ENCODE measurements around the gene DDR2.
"Not testable (repeated sequence)": the region's sequence is repeated elsewhere in the genome, so short reads cannot be mapped to it uniquely, and the experiment has no call there.

The DDR2 gene

DNA sequence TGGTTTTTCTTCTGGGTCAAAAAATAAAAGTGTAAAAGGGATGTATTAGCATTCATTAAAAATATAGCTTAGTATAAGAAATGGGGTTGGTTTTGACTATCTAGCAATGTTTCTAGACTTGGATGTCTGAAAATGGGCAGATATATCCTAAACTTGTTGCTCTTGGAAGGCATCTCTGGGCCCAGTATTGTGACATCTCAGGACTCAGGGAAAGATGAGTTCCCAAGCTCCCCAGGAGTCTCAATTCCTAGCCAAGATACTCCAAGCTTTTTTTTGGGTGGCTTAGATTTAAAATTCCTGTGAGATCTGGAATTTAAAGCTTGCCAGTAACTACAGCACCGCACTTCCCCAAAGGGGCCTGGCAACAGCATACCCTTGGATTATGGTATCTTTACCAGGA lies 146.8 kb downstream of the DDR2 start:
- no peak for DNase-seq (ENCODE audit: low read depth)

DNA sequence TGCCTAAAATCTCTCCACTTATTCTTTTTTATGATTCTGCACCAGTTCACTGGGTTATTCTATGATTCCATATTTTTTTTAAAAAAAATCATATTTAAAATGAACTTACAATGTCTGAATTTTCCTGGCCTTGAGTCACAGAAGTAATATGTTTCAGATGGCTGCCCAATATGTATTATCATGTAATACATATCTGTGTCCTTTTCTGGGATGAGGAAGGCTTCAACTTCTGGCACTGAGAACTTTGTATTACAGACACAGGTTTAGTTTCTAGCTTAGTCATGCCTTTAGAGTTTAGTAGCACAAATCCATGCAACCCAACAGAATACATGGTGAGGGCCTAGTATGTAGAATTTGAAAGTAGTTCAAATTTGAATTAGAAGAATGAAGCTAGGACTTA lies 150.4 kb downstream of the DDR2 start:
- DNase-seq (ENCODE audit: low read depth), result no peak

DNA sequence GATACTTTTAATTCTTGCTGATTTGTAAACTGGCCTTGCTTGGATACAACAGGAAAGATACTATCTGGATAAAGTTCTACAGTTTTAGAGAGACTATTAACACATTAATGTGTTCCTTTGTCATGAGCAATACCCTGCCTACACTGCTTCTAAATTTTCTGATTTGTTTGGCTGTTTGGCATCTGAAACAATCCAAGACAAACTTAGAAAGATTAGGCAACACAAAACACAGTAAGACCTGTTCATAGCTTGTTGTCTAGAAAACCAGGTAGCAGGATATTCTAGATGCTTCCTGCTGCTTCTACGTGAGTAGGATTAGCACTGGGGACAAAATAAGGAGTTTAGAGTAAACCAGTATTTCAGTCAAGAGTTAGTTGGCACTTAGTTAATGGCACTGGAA lies 152.7 kb downstream of the DDR2 start:
- DNase-seq (ENCODE audit: low read depth), result not testable (repeated sequence)

DNA sequence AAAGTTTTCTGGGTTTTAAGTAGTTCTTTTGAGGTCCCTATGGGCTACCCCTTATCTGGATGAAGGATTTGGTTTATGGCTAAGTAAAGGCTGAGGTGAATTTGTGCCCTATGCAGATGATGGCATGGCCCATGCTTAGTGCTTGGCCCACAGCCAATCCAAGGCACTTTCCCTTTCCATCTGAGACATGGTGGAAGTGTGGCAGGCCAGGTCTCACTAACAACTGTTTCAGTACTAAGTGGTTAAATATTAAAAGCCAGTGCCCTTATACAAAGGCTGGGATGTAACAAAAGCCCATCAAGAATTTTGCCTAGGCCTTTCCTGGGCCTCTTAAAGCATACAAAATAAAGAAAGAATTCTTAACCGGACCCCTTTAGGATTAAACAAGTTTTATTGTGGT lies 156.5 kb downstream of the DDR2 start:
- not testable (repeated sequence) for DNase-seq (ENCODE audit: low read depth)

DNA sequence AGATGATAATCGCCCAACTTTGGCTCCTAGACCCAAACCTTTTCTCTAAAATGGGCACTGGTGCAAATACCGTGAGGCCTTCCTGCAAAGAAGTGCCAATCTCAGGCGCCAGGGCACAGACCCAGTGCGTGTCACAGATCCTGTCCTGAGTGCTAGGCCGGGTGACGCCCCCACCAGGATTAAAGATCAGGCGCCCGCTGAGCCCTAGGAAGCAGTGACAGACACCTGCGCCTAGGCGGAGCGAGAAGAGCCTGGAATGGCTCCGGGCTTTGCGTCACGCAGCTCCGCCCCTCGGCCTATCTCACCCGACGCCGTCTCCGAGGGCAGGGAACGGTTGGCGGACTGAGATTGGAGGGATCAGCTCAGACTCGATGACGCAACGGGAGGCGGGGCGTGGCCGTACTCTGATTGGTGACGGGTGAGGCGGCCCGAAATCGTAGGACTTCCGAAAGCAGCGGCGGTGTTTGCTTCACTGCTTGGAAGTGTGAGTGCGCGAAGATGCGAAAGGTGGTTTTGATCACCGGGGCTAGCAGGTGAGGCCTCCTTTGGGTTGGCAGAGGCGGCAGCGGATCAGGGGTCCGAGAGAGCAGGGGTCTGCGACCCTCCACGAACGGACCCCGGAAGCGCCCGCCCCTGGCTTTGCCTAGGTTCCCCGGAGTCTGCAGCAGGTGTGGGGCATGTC lies 158.2 kb downstream of the DDR2 start, which contains the start of gene HSD17B7:
Gene HSD17B7 (plus strand): TSS at position 400 of the 682 bp plus-strand sequence. CDS start 99 bp downstream, at position 499.
- DNase-seq (ENCODE audit: low read depth), result peak; percentile 50

DNA sequence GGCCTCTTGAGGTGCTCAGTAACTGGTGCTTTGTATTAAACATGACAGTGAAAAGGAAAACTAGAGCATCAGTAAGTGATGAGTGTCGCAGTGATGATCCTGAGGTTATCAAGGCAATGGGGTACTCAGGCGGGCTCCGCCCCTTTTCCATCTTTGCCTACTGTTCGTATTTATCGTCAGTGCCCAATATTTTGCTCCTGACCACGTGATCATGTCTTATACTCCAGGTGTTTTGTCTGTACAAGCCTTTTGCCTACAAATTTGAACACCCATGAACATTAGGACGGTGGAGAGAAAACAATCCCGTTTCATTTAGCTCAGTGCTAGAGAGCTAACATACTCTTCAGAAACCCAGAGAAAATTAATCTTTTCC lies 158.7 kb downstream of the DDR2 start:
- DNase-seq (ENCODE audit: low read depth), result not testable (repeated sequence)

DNA sequence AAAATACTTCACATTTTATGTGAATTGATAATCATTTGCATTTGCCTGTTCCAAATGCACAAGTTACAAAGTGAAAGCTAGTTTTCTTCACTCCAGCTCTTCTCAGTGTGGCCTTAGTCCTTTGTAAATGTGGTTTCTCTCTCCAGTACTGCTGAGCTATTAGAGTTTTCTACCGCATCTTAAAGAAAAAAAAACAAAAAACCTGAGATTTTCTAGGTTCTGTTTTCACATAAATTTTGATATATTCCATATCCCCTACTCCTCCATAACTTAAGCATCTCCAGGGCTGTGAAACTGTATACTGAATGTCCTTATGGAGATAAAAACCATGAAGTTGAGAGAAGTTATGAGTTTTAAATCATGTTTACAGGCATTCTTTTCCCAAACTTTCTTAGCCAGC lies 162.0 kb downstream of the DDR2 start:
- not testable (repeated sequence) for DNase-seq (ENCODE audit: low read depth)

DNA sequence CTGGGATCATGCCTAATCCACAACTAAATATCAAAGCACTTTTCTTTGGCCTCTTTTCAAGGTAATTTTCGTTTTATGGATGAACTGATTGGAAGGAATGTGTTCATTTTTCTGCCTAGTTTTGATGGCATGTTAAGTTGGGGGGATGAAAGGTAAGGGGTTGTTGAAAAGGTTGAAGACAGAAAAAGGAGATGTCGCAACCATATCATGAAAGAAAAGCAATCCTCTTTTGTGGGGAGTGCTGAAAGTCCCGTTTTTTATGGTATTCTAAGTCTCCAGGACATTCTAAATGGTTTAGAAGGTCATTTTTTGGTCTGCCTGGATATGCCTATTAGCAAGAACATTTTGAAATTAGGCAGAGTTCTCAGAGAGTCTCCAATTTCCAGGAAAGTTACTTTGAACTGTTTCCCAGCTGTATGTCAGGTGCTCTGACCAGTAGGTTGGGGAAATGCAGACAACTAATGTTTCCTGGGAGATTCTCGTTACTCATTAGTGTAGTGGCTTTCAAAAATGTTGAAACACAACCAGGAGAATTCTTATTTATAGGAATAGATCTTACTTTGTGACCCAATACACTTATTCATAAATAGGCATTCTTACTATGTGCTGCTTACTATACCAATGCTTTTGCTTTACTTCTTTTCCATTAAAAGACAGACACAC lies 164.5 kb downstream of the DDR2 start:
- DNase-seq (ENCODE audit: low read depth), result not testable (repeated sequence)

DNA sequence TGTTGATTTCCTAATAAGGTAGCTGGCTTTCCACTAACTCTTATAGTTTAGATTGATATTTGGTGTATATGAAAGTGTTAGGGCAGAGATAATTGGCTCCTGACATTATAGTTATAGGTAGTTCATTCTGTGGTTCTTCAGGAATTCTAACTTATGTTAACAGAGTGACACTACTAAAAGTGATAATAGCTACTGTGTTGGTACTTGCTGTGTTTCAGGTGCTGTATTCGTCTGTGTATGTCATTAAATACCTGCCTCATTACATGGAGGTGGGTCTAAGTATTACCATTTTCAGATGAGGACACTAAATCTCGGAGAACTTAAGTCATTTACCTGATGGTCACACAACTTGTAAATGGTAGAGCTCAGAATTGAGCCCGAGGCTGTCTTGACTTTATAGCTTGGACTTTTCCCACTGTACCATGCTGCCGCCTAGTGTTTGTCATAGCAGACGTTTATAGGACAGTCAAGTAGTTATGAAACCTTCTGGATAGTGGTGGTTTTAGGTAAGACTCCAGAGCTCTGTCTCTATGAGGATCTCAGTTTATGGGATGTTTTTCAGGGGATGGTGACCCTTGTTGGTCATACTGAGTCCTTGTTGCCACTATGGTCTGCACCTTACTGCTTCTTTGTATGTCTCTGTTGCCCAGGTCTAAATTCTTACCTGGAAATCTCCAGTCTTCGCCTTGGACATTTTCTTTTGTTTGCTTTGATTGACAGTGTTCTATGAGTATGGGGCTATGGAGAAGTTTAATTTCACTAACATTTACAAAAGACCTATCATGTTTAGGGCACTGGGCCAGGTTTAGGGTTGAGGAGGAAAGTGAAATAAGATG lies 167.9 kb downstream of the DDR2 start:
- DNase-seq (ENCODE audit: low read depth), result not testable (repeated sequence)

DNA sequence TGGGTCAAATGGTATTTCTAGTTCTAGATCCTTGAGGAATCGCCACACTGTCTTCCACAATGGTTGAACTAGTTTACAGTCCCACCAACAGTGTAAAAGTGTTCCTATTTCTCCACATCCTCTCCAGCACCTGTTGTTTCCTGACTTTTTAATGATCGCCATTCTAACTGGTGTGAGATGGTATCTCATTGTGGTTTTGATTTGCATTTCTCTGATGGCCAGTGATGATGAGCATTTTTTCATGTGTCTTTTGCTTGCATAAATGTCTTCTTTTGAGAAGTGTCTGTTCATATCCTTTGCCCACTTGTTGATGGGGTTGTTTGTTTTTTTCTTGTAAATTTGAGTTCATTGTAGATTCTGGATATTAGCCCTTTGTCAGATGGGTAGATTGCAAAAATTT lies 175.2 kb downstream of the DDR2 start:
- DNase-seq (ENCODE audit: low read depth), result not testable (repeated sequence)

DNA sequence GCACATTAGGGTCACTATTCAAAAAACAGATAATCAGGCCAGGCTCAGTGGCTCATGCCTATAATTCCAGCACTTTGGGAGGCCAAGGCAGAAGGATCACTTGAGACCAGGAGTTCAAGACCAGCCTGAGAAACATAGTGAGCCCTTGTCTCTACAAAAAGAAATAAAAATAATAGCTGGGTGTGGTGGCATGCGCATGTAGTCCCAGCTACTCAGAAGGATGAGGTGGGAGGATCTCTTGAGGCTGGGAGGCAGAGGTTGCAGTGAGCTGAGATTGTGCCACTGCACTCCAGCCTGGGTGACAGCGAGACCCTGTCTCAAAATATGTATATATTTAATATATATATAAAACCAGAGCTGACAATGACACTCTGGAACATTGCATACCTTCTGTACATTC lies 180.1 kb downstream of the DDR2 start:
- DNase-seq (ENCODE audit: low read depth), result not testable (repeated sequence)

DNA sequence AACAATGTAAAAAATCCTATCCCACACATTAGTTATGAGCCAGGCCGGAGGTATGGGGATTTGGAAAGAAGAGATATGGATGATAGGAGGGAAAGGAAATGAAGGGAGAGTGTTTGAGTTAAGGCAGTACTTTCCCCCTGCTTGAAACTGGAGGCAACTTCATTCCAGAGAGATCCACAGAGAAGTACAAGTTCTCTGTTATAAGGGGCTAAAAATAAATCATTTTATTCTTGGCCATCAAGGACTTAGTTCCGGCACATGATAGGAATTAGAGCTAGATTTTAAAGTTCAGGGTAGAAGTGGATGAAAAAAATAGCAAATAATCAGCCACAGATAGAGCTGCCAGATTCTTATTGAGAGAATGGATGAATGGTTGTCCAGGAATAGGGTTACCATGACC lies 185.9 kb downstream of the DDR2 start:
- not testable (repeated sequence) for DNase-seq (ENCODE audit: low read depth)

DNA sequence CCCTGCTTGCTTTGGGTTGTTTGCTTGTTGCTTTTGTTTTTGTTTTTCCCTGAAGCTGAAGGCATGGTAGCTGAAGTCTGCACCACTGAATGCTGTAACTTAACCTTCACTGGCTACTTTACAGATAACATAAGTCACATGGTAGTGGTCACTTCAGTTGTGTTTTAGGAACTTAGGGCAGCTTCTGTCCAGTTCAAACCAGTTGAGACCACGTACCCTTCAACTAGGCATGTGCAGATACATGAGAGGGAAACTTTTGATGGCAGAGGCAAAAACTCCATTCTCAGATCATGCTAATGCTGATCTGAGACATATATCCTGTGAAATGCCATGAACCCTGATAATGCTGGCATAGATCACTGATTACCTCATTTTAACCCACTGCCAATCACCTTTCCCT lies 186.4 kb downstream of the DDR2 start:
- not testable (repeated sequence) for DNase-seq (ENCODE audit: low read depth)

DNA sequence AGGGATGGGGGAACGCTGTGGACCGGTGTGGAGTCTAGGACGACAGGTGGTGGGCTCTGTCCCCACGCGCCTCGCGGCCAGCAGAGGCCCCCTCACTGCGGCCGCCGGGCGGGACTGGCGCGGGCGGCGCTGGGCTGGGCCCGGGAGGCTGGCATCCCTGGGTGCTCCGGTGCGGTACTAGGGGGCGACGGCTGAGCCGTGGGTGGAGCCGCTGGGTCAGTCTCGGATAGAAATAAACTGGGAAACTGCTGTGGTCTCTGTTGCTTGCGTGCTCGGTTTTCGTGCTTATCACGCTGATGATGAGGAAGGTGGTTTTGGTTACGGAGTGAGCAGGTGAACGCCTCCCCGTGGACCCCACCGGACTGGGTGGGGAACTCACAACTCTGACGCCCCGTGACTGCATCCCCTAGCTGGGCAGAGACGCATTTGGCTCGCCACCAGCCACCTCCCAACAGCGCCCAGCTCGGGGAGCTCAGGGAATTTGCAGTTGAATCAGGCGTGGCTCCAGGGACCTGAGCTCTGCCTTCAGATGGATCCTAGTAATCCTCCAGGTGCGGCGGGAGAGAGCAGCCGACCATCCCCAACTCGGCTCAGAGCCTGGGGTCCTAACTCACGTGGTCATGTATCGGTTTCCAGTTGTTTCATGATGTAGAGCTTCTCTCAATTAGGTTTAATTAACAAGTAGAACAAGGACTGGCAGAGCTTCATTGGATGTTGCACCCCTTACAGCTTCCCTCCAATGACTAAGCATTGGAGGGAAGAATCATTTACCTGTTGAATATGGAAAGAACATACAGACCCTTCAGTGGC lies 190.3 kb downstream of the DDR2 start:
- no peak for DNase-seq (ENCODE audit: low read depth)

DNA sequence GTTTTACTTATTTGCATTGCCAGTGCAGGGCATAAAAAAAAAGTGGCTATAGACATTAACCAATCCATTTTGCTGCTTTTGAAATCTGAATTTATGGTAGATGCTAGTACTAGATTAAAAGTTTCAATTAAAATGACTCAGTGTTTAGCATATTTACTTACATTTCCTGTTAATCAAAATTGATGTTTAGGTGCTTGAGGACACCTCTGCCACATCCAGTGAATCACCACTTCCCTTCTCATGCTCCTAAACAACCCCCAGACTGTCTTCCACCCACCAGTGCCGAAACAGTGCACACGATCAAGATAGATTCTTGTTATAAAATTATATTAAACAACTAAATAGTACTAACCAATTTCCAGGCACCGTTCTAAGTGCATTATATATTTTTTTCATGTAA lies 191.0 kb downstream of the DDR2 start:
- no peak for DNase-seq (ENCODE audit: low read depth)

DNA sequence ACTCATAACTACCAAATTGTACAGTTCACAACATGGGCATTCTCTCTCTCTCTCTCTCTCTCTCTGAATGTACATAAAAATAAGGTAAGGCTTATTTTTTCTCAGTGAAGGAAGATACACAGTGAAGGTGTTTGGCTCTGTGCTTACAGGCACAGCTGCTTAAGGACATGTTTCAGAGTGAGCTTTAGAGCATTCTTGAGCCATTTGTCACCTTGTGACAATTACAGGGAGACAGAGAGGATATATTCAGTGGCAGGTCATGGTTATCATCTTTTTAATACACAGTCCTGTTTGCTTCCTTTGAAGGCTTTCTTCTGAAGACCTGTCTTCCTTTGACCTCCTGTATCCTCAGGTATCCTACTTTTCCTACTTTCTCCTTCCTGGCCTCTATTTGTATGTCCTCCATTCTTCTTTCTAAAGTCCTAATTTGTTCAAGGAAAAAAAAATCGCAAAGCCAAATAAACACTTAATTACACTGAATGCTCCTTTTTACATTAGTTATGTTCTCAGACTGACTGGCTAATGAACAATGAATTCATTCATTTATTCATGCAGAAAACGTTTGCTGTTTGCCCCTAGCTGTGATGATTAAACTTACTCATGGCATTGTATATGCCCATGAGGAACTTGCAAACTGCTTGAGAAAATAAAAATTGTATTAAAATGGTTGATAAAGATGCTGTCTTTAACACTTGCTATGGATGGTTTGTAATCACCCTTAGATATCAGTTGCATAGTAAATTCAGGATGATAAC lies 191.7 kb downstream of the DDR2 start:
- no peak for DNase-seq (ENCODE audit: low read depth)

DNA sequence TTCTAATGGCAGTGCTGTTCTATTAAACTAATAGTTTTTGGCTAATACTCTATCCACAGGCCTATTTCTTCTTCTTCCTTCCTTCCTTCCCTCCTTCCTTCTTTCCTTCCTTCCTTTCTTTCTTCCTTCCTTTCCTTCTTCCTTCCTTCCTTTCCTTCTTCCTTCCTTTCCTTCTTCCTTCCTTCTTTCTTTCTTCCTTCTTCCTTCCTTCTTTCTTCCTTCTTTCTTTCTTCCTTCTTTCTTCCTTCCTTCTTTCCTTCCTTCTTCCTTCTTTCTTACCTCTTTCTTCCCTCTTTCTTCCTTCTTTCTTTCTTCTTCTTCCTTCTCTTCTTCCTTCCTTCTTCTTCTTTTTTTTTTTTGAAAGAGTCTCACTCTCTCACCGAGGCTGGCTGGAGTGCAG lies 197.0 kb downstream of the DDR2 start:
- no peak for DNase-seq (ENCODE audit: low read depth)

DNA sequence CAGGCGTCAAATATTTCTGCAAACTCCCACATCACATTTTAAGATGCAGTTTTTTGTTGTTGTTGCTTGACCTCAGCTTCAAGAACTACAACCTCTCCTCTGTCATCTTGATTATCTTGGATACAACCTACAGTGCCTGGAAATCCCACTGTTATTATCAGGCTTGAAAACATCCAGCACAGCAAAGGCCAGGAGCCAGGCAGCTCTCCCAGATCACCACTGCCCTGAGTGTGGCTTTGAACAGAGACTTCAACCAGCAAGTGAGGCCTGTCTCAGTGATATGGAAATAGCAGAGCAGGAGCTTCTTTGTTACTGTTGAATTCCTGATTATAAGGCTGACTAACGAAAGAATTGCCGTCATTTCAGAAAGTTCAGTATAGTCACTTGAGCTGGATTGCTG lies 200.2 kb downstream of the DDR2 start:
- DNase-seq (ENCODE audit: low read depth), result no peak

DNA sequence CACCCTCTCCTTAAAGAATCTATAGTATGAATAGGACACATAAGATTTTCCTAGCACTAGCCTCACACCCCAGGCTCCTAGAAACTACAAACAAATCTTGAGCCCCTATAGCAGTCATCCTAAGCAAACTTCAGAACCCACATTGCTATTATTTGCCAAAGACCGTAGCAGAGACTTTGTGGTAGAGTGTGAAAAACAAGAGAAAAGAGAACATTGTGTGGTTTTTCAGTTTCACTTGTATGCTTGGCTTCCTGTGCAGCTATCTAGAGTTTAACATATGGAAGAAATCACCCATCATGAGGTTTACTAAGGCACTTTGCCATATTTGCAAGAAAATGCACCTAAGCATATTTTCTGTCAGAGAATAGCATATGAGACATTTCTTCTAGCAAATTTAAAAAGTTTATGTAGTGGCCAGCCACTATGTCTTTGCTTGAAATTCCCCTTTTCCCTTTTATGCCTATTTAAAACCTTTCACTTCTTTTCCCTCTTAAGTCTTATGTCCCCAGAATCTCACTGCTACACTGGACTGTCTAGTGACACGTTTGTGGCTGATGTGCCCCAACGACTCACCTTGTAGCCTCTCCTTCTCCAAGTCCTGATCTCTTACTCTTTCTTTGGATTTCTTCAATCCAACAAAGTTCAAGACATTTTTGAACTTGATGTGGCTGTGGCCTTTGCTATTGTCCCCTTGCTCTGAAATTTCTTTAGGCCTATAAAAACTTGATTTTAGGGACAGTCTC lies 203.1 kb downstream of the DDR2 start:
- DNase-seq (ENCODE audit: low read depth), result no peak

All from stimulated activated CD8-positive, alpha-beta memory T cell treated with anti-CD3 and anti-CD28 coated beads, Interleukin-4, amount 100 ng/mL, for 24 hours (primary cell).